ENCODE results near the gene EHBP1.

EHBP1 gene

DNA sequence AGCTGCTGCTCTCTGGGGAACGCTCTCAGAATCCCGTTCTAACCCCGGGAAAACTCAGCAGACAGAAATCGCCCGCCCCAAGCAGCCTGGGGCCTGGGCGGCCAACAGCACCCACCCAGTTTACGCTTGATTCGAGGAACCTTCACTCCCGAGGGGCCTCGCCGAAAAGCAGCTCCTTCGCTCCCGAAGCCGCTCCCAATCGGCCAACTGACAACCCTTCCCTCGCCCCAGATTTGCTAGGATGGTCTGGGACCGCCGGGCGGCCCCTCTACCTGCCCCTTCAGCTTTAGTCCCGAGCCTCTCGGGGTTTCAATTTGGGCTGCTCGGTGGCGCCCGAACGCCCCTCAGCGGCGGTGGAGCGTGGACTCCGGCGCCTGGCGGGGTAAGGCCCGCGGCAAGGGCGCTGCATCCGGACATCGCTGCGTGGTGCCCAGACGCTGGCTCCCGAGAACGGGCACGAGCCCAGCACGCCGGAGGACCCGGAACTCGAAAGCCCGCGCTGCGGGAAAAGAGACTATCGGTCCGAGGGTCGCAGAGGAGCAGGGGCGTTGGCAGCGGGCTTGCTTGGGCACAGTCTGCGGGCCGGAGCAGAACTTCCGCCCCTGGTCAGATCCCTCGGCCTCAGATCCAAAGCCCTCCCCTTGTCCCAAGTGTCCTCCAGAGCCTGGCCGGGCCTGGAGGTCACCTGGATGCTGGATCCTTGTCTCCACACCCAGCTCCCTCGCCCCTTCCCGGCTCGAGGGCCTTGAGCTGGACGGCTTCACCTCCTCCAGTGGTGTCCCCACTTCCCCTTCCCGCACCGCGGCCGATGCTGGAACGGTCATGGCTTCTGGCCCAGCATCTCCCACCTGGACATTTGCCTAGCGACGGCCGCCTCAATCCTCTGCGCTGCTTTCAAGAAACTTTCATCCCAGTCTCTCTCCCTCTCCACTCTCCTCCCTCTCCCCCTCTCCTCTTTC lies 342.1 kb downstream of the EHBP1 start:
- no peak for DNase-seq (ENCODE audit: low read depth in 2 of 2, low spot score in 1 of 2)

DNA sequence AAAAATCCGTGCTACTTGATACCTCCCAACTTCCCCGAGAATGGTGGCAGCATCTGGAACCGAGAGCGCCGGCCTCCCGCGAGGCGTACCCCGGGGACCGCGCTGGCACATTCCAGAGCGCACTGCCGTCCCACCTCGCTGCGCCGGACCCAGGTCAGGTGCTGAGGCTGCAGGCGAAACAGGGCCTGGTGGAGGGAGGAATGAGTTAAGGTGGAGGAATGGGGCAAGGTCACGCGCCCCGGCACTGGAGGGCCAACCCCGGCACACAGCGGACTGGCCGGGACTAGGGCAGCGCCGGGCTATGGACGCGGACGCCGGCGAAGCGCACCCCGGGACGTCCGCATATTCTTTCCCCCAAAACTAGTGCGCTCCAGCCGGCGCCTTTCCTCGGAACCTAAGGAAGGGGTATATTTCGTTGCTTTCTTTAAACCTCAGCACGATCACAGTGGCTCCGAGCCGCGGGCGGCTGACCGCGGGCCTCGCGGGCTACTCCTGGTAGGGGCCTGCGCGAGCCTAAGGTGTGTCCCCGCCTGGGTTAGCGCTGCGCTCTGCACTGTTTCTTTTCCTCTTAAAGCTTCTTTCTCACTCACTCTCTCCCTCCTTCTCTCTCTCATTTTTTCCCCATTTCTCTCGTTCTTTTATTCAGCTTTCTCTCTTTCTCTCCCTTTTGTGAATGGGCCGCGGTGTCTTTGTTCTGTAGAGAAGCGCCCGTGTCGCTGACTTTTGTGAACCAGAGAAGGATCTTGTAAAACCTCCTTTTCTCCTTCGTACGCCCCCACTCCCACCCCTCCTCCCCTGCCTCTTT lies 343.1 kb downstream of the EHBP1 start:
- no peak for DNase-seq (ENCODE audit: low read depth in 2 of 2, low spot score in 1 of 2)

DNA sequence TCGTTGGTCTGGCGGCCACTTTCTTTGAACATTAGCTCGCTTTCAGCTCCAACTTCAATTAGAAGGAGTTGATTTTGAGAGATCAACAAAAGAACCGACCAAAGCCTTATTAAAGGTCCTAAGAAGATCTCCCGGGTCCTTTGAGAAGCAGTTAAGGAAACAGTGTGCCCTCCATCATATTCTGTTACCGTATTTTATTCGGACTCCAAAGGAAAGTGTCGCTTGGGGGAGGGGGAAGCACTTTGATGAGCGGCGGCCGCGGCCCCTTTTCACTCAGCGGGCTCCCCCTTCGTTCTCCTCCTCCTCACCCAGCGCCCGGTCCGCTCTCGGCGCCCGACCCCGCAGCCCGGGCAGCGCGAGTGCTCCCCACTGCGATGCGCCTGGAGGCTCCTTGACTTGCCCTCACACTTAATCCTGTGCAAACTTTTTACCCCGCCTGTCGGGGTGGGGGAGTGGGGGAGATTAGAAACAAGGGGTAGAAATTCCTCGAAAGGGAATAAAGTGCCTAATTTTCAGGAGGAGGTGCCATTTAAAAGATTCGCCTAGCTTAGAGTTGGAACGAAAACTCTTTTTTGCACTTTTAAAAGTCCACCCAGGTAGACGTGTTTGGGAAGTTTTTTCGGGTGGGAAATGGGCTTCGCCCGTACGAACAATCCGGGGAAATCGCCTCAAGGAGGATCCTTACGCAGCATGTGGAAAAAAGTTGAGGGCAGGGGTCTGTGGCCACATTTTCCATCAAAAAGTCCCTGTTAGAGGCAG lies 343.9 kb downstream of the EHBP1 start:
- no peak for DNase-seq (ENCODE audit: low read depth in 2 of 2, low spot score in 1 of 2)

DNA sequence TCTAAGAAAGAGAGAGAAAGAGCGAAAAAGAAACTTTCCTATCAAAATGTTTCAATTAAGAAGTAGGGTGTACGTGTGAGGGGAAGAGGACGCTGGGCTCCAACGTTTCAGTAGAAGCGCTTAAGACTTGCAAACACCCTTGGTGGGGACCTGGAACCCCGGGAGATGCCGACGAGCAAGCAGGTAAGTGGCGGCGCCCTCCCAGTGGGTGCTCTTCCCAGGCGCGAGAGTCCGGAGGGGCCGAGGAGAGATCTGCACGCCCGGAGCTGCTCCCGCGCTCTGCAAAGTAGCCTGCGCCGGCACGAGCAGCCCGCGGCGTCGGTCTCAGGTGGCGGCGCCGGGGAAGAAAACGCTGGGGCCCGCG lies 344.4 kb downstream of the EHBP1 start:
- no peak for DNase-seq (ENCODE audit: low read depth in 2 of 2, low spot score in 1 of 2)

DNA sequence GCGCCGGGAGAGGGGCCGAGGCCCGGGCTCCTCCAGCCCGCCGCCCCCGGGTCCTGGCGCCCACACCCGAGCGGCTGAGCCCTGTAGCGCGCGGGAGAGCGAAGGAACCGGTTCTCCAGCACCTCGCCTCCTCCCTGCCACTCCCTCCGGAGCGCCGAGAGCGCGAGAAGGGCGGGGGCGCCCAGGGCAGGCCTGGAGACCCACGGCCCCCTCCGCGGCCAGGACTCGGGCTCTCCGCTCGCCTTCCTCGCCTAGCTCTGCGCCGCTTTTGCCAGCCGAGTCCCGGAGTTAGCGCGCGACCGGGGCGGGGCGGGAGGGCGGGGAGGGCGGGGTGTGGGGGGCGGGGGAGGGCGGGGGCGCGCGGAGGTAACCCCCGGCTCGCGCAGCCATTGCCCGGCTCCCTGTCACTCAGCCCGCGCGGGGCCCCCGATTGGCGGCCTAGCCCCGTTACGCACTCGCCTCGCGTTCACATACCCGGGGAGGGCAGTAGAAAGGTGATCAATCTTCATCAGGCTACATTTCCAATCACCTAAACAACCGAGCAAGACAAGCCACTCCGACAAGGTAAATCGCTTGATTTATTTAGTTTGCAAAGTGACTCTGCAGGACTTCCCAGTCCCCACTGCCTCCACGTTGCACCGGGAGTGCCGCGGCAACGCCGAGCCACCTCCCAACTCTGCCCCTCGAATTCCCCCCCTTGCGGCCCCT lies 345.0 kb downstream of the EHBP1 start, which contains the start of gene OTX1:
TSS of gene OTX1 (plus strand) at position 497 of the 708 bp plus-strand sequence. CDS start 2,161 bp downstream, outside the sequence.
- DNase-seq (ENCODE audit: low read depth in 2 of 2, low spot score in 1 of 2): no peak

DNA sequence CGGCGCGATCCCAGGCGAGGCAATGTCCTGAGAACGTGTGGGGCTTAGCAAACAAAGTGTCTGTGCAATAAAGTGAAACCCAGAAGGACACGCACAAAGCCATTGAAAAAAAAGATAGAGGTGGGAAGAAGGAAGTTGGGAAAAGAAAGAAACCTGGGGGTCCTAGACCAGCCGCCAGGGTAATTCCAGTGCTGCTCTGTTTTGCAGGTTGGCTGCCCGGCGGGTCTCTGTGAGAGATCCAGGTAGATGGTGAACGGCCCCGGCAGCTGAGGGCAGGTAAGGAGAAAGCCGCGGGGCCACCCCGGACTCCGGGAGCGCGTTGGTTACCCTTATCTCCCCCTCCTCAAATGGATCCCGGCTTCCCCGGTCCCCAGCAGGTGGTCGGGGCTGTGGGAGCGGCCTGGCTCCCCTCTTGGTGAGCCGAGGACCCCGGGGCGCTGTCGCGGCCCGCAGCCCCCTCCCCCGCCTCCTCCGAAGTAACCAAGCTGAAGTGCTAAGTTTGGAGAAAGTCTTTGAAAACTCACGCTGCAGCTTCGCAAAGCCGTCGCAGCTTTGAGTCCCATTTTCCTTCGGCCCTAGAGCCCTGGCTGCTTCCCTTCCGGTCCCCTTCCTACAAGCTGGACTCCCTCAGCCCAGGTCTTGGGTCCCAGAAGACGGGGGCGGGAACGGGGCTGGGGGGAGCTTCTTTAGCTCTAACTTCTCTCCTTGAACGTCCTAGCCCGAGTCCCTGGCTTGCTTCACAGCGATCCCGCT lies 345.7 kb downstream of the EHBP1 start:
- no peak for DNase-seq (ENCODE audit: low read depth in 2 of 2, low spot score in 1 of 2)

DNA sequence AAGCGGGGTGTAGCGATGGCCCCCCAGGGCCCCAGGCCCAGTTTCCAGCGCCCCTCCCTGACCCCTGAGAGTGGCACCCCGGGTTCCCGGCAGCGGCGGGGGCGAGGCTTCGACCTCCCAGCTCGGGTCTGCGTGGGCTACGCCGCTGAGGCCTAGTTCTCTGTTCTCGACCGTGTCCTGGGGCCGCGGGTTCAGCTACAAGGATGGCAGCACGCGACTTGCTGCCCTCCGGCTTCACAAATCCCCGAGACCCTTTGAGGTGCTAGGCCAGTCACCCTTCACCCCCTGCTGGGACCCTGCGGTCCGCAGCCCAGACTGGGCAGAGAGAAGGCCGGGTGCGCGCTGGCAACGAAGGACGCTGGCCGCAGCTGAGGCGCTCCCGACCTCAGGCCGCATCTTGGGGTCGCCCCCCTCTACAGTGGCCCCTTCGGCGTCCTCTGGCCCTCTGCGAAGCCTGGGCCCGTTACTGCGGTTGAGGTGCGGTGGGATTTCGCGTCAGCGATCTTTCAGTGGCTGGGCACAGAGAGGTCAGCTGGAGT lies 346.4 kb downstream of the EHBP1 start:
- no peak for DNase-seq (ENCODE audit: low read depth in 2 of 2, low spot score in 1 of 2)

DNA sequence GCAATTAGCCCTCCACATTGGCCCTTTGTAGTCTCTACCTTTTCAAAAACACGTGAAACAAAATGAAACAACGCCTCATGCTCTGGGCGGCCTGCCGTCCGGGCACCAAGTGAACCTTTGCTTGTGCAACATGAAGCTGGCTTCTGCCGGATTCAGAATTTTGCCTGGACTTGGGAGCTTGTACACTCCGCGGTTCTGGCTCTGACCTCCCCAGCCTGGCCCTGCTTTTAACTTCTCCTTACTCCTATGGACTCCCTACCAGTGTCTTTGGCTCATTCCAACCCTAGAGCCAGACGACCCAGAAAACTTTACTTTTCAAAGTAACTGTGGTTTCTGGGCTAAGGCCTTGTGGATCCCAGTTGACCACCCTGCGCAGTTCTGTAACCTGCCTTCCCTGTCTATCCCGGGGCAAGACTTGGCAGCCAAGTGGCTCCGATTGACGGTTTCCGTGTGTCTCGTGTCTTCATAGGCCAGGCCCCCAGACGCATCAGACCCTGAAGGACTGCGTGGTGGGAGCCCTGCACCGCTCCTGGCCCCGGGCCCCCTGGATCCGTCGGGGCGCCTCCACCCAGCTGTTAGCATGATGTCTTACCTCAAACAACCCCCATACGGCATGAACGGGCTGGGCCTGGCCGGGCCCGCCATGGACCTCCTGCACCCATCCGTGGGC lies 347.0 kb downstream of the EHBP1 start:
- no peak for DNase-seq (ENCODE audit: low read depth in 2 of 2, low spot score in 1 of 2)

DNA sequence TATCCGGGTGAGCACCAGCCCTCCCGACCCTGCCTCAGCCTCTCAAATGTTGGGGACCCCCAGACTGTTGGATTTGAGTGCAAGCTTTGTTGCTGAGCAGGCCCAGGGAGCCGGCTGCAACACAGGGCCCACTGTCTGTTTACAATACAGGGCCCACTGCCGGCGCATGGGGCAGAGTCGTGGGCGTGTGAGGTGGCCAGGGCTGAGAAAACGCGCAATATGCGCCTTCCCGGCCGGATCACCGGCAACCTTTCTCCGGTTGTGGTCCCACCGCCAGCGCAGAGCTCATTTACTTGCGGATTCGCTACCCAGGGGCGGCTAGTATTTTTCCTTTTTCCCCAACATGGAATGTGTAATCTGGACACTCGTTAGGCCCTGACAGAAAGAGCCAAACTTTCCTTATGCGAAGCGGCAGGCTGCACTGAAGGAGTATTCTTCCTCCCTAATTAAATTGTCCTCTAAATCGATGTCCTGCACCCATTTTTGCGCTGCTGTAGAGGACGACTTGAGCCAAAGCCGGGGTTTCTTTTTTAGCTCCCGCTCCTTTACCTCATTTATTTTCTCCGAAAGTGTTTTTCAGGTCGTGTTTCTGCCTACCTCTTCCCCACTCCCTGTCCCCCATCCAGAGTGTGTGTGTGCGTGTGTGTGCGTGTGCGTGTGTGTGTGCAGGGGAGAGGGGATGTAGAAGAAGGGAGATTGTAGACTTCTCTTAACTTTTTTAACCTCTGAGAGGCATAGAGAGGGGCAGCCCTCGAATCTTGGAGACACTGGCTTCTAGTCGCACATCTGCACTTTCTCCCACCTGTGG lies 347.8 kb downstream of the EHBP1 start:
- DNase-seq (ENCODE audit: low read depth in 2 of 2, low spot score in 1 of 2): no peak

DNA sequence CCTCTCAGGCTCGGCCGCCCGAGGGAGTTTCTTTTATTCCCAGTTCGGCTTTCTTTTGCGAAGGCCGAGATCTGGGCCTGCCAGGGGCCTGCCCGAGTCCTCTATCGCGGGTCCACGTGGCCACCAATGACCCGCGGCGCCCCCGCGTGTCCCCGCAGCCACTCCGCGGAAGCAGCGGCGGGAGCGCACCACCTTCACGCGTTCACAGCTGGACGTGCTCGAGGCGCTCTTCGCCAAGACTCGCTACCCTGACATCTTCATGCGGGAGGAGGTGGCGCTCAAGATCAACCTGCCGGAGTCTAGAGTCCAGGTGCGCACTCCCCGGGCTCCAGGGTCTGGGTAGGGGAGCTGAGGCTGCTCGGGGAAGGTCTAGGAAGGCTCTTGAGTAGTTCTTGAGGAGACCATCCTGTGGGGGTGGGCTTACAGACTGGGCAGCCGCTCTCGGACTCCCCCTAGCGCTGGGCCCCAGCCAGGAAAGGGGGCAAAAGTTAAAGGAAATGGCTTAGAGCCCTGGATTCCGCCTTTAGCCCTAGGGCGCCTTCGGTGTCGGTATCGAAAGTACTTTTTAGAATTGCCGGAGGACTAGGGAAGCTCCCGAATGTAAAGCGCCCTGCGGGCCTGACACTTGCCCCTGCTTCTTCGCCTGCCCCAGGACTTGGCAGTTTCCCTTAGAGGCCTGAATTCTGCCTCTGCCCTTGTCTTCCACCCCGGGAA lies 348.5 kb downstream of the EHBP1 start:
- DNase-seq (ENCODE audit: low read depth in 2 of 2, low spot score in 1 of 2): no peak

DNA sequence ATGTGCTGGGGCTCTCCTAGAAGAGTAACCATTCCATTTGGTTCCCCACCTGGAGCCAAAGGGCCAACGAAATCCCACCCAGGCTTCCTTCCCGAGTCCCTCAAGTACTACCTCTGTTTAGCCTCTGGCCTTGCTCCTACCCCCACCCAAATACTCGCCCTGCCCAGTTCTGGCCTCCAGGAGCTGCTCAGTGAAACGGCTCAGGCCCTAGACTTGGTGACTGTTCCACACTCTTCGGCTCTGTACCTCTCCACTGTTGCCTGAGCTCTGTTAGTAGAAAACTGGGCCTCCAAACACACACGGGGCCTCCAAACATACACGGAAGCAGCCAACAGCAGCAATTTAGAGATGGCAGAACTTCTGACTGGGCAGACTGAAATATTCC lies 349.3 kb downstream of the EHBP1 start:
- no peak for DNase-seq (ENCODE audit: low read depth in 2 of 2, low spot score in 1 of 2)

DNA sequence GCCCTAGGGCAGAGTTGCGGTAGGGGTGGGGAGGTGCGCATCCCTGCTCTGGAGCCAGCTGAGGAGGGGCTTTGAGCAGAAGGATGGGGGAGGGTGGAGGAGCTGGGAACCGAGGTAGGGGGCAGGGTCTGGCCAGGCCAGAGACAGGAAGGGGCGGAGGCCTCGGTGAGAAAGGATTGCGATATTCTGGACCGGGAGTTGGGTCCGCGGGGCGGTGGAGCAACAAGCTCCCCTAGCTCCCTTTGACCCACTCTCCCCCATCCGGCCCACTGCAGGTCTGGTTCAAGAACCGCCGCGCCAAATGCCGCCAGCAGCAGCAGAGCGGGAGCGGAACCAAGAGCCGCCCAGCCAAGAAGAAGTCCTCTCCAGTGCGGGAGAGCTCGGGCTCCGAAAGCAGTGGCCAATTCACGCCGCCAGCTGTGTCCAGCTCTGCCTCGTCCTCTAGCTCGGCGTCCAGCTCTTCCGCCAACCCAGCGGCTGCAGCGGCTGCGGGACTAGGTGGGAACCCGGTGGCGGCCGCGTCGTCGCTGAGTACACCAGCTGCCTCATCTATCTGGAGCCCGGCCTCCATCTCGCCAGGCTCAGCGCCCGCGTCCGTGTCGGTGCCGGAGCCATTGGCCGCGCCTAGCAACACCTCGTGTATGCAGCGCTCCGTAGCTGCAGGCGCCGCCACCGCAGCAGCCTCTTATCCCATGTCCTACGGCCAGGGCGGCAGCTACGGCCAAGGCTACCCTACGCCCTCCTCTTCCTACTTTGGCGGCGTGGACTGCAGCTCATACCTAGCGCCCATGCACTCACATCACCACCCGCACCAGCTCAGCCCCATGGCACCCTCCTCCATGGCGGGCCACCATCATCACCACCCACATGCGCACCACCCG lies 350.0 kb downstream of the EHBP1 start:
- DNase-seq (ENCODE audit: low read depth in 2 of 2, low spot score in 1 of 2): no peak

DNA sequence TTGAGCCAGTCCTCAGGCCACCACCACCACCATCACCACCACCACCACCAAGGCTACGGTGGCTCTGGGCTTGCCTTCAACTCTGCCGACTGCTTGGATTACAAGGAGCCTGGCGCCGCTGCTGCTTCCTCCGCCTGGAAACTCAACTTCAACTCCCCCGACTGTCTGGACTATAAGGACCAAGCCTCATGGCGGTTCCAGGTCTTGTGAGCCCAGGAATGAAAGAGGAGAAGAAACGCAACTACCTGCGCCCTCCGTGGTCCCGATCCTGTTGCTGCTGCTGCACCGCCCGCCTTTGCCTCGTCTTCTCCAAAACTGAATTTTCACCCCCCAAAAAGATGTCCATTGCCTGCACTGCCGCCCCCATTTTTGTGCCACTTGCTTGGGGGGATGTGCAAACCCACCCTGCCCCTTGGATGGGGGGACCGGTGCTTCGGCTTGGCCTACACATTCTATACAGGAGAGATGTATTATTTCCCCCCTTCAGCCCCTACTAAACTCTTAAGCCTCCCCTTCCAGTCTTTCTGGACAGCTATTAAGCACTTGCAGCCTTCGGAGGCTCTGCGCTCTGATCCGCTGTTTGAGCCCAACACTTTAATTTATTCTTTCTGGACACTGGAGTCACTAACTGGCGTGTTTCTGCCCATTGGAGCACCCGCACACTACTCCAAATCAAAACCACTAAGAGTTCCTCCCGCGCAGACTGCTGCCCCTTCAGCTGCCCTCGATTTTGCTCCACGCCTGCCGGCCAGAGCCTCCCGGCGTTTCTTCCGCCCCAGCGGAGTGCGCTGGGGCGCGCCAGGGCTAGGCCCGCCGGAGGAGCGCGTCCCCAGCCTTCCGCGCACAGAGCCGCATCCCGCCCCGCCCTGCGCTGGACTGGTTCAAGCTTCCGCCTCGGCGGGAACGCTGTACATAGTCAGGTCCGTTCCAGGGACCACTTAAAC lies 350.9 kb downstream of the EHBP1 start:
- DNase-seq (ENCODE audit: low read depth in 2 of 2, low spot score in 1 of 2): no peak

DNA sequence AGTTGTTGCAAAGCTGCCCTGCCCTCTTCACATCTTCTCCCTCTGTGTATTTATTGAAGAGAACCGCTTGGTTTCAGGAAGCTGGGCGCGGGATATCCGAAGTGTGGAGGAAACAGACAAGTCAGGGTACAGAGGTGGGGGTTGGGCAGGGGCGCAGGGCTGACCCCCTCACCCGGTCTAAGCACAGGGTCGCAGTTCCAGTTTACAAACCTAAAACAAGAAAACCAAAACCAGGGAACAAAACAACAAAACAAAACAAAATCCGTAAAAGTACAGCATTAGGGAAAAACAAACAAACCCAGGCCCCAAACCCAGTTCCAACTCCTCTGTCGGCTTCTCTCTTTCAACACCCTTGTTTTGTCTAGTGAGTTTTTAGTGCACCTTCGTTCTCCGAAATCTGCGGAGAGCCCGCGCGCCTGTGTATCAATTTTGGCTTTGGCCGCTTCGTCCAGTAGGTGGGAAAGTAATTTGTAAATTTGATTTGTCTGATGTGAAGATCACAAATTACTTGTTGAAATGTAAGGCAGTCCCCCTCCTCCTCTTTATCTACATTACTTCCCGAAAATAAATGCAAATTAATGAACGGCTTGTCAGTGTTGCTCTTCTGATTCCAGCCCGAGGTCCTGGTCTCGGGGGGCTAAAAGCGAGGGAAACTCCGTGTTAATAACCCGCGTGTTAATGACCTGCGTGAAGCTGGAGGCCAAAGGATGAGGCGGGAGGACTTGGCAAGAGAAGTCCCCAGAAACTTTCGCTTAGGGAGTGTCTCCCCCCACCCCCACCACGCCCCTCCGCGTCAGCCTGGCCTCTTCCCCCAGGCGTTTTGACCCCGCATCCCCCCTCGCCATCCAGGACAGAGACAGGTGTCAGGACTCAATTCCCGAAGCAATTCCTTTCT lies 352.0 kb downstream of the EHBP1 start:
- no peak for DNase-seq (ENCODE audit: low read depth in 2 of 2, low spot score in 1 of 2)

Measured in stimulated activated CD8-positive, alpha-beta memory T cell treated with anti-CD3 and anti-CD28 coated beads, Interleukin-4, amount 100 ng/mL, for 1 hour (primary cell).